ENCODE data around the gene FAM193A. TPM values are rescaled to one million over a fixed set of nuclear protein-coding genes. Genes with fewer than 3 reads are reported as not detected.

Gene FAM193A
- total and polyA plus RNA-seq, 2 donors (not counting 1 experiment from before 2014, with no cell fraction given) = 16.0 to 62.7 TPM

DNA sequence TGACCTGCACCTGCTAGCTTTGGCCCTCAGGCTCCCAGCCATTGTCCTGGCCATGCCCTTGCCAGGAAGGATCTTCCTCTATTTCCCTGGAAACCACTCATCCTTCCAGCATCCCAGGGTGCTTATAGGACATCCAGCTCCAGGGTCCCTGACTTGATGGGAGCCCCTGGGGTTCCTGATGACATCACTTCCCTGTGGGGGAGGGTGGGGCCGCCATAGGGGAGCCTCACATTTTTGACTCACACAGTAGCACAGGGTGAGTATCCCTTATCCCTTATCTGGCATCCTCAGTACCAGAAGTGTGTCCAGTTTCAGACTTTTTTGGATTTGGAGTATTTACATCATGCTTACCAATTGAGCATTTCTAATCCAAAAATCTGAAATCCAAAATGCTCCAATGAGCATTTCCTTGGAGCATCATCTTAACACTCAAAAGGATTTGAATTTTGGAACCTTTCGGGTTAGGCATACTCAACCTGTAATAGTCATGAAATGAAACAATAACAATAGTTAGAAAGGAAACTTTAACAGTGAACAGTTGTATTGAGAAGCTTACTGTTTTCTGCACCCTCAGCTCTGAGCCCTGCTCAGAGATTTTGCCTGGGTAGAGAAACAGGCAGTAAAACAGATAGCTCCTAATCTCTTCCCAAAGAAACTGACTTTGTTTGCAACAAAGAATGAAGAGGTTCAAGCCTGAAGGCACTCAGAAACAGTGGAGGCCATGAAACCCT is 197.6 kb downstream of the FAM193A start:
- no peaks in the 10 kb centered on the region for H4K20me1 ChIP-seq (ENCODE audit: control insufficient read depth, insufficient read depth, low read length, poor library complexity, severe bottlenecking)
- H3K4me1 Mint-ChIP-seq = peaks cover 8% of the 10 kb centered on the region
- H2AFZ ChIP-seq (ENCODE audit: insufficient read depth, low read depth, low read length, poor library complexity, severe bottlenecking) = no peak overlapping the region
- H3K4me3 ChIP-seq (ENCODE audit: control extremely low read depth in 1 of 5, extremely low read depth in 1 of 5, insufficient read depth in 1 of 5, low read depth in 2 of 5, low read length in 4 of 5) = no peak overlapping the region
- H3K9me3 ChIP-seq (ENCODE audit: control extremely low read depth in 1 of 3, control insufficient read depth in 2 of 3, insufficient read depth in 1 of 3, low read length in 2 of 3) = peaks cover 2 to 13% (median 4%) of the 10 kb centered on the region in 3 donors
- H3K79me2 ChIP-seq (ENCODE audit: control insufficient read depth, insufficient read depth, low read length) = no peaks in the 10 kb centered on the region
- TF ChIP-seq CTCF (IDR thresholded peaks at IDR 0.05) (no peak), EZH2 (IDR thresholded peaks at IDR 0.05; ENCODE audit: borderline replicate concordance, insufficient read depth, low read depth, low read length, poor library complexity, severe bottlenecking) (no peak)
- no peak overlapping the region for H3K9ac ChIP-seq (ENCODE audit: low read length)
- ATAC-seq (ENCODE audit: low read depth) = no peak
- peaks cover 1 to 33% of the 10 kb centered on the region in 2 experiments for H3K36me3 ChIP-seq (replicated peaks in 1 of 2; ENCODE audit: control extremely low read depth in 1 of 2, control insufficient read depth in 1 of 2, extremely low read depth in 1 of 2, insufficient read depth in 2 of 2, low read length in 1 of 2)
- CTCF ChIA-PET = no interaction called here
- no peak for DNase-seq
- intact Hi-C loops (cut with micrococcal nuclease) = no loop called here
- WGBS (ENCODE audit: insufficient coverage) = no CpG with 5 or more reads among the region's 2 CpGs
- H3K9me3 Mint-ChIP-seq (ENCODE audit: insufficient read depth) = peaks cover 2% of the 10 kb centered on the region
- POLR2A ChIA-PET = no interaction called here
- H3K27ac ChIP-seq (ENCODE audit: low read length in 2 of 2) = no peak overlapping the region
- no peak overlapping the region for H3K4me2 ChIP-seq (replicated peaks; ENCODE audit: low read depth, low read length, poor library complexity, severe bottlenecking)
- peaks cover 5 to 6% of the 10 kb centered on the region in 2 donors for H3K4me1 ChIP-seq (ENCODE audit: control insufficient read depth in 2 of 2, insufficient read depth in 2 of 2, low read length in 2 of 2)
- no peaks in the 10 kb centered on the region for H3K27me3 ChIP-seq (replicated peaks in 1 of 4; ENCODE audit: control extremely low read depth in 1 of 4, control insufficient read depth in 3 of 4, insufficient read depth in 4 of 4, low read length in 3 of 4)
- H3K27me3 Mint-ChIP-seq = no peaks in the 10 kb centered on the region
- no peak overlapping the region for H3K27ac Mint-ChIP-seq
- H3K4me3 Mint-ChIP-seq = no peak overlapping the region

DNA sequence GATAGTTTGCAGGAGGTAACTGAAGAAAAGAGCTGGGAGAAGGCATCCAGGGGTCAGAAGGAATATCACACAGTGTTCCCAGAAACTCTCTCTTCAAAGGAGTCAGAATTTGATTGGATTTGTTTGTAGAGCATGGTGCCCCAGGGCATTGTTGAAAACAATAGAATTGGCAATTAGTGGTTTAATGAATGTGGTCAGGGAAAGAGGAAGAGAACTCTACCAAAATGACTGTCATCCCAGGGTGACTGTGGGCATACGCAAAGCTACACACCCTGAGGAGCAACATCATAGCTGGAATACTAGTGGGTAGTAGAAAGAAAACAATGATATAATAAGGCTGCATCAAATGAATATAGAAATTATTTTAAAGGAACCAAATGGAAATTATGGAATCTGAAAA is 198.2 kb downstream of the FAM193A start:
- no peak for TF ChIP-seq CTCF (IDR thresholded peaks at IDR 0.05)
- no peak for TF ChIP-seq EZH2 (IDR thresholded peaks at IDR 0.05; ENCODE audit: borderline replicate concordance, insufficient read depth, low read depth, low read length, poor library complexity, severe bottlenecking)
- H3K79me2 ChIP-seq (ENCODE audit: control insufficient read depth, insufficient read depth, low read length) = no peaks in the 10 kb centered on the region
- DNase-seq (no peak), ATAC-seq (ENCODE audit: low read depth) (no peak)
- no peak overlapping the region for H3K27ac Mint-ChIP-seq
- H3K27me3 ChIP-seq (replicated peaks in 1 of 4; ENCODE audit: control extremely low read depth in 1 of 4, control insufficient read depth in 3 of 4, insufficient read depth in 4 of 4, low read length in 3 of 4) = no peaks in the 10 kb centered on the region
- H2AFZ ChIP-seq (ENCODE audit: insufficient read depth, low read depth, low read length, poor library complexity, severe bottlenecking) = no peak overlapping the region
- WGBS (ENCODE audit: insufficient coverage) = no CpG with 5 or more reads among the region's 1 CpG
- H3K27me3 Mint-ChIP-seq = no peaks in the 10 kb centered on the region
- H3K9ac ChIP-seq (ENCODE audit: low read length) = no peak overlapping the region
- H3K4me2 ChIP-seq (replicated peaks; ENCODE audit: low read depth, low read length, poor library complexity, severe bottlenecking) = no peak overlapping the region
- intact Hi-C loops (cut with micrococcal nuclease) = no loop called here
- POLR2A ChIA-PET = no interaction called here
- H4K20me1 ChIP-seq (ENCODE audit: control insufficient read depth, insufficient read depth, low read length, poor library complexity, severe bottlenecking) = no peaks in the 10 kb centered on the region
- peaks cover 2% of the 10 kb centered on the region for H3K9me3 Mint-ChIP-seq (ENCODE audit: insufficient read depth)
- no peak overlapping the region for H3K4me3 ChIP-seq (ENCODE audit: control extremely low read depth in 1 of 5, extremely low read depth in 1 of 5, insufficient read depth in 1 of 5, low read depth in 2 of 5, low read length in 4 of 5)
- CTCF ChIA-PET = no interaction called here
- H3K36me3 ChIP-seq (replicated peaks in 1 of 2; ENCODE audit: control extremely low read depth in 1 of 2, control insufficient read depth in 1 of 2, extremely low read depth in 1 of 2, insufficient read depth in 2 of 2, low read length in 1 of 2) = peaks cover 1 to 28% of the 10 kb centered on the region in 2 experiments
- H3K9me3 ChIP-seq (ENCODE audit: control extremely low read depth in 1 of 3, control insufficient read depth in 2 of 3, insufficient read depth in 1 of 3, low read length in 2 of 3) = peaks cover 2 to 13% (median 4%) of the 10 kb centered on the region in 3 donors
- H3K4me1 Mint-ChIP-seq = peaks cover 8% of the 10 kb centered on the region
- peaks cover 5 to 6% of the 10 kb centered on the region in 2 donors for H3K4me1 ChIP-seq (ENCODE audit: control insufficient read depth in 2 of 2, insufficient read depth in 2 of 2, low read length in 2 of 2)
- no peak overlapping the region for H3K4me3 Mint-ChIP-seq
- H3K27ac ChIP-seq (ENCODE audit: low read length in 2 of 2) = no peak overlapping the region

Data from B cell (primary cell).